22Rv1 (cell line): Measurements from ENCODE around the gene TARBP2.

Source experiments
- H3K27ac ChIP-seq: fragments of 450-650 bp; 2 replicates; pipeline ENCODE4 v1.5.1; 2017
- ZFX ChIP-seq: fragments of 450-650 bp; IDR thresholded peaks from 2 replicates; pipeline ENCODE4 v1.6.1; 2017; ENCODE audit warnings: antibody characterized with exemption, borderline replicate concordance
- TF ChIP-seq, protein P1 (sequence below): fragments of 450-650 bp; IDR thresholded peaks from 2 replicates; pipeline ENCODE4 v1.5.1; 2017; ENCODE audit warnings: mild to moderate bottlenecking

TARBP2 gene

DNA sequence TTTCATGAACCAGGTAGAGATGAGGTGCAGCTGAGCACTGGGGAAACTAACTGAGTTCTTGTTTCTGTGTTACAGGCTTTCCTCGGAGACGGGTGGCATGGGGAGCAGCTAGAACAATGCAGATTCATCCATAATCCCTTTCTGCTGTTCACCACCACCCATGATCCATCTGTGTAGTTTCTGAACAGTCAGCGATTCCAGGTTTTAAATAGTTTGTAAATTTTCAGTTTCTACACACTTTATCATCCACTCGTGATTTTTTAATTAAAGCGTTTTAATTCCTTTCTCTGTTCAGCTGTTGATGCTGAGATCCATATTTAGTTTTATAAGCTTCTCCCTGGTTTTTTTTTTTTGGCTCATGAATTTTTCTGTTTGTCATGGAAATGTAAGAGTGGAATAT is 21.8 kb upstream of the TARBP2 start:
- peak overlapping the region; percentile 30; the same call in 1 of the 2 replicates for H3K27ac ChIP-seq
- no peak for TF ChIP-seq ZFX
- TF ChIP-seq, protein P1, sequence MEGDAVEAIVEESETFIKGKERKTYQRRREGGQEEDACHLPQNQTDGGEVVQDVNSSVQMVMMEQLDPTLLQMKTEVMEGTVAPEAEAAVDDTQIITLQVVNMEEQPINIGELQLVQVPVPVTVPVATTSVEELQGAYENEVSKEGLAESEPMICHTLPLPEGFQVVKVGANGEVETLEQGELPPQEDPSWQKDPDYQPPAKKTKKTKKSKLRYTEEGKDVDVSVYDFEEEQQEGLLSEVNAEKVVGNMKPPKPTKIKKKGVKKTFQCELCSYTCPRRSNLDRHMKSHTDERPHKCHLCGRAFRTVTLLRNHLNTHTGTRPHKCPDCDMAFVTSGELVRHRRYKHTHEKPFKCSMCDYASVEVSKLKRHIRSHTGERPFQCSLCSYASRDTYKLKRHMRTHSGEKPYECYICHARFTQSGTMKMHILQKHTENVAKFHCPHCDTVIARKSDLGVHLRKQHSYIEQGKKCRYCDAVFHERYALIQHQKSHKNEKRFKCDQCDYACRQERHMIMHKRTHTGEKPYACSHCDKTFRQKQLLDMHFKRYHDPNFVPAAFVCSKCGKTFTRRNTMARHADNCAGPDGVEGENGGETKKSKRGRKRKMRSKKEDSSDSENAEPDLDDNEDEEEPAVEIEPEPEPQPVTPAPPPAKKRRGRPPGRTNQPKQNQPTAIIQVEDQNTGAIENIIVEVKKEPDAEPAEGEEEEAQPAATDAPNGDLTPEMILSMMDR, result no peak

DNA sequence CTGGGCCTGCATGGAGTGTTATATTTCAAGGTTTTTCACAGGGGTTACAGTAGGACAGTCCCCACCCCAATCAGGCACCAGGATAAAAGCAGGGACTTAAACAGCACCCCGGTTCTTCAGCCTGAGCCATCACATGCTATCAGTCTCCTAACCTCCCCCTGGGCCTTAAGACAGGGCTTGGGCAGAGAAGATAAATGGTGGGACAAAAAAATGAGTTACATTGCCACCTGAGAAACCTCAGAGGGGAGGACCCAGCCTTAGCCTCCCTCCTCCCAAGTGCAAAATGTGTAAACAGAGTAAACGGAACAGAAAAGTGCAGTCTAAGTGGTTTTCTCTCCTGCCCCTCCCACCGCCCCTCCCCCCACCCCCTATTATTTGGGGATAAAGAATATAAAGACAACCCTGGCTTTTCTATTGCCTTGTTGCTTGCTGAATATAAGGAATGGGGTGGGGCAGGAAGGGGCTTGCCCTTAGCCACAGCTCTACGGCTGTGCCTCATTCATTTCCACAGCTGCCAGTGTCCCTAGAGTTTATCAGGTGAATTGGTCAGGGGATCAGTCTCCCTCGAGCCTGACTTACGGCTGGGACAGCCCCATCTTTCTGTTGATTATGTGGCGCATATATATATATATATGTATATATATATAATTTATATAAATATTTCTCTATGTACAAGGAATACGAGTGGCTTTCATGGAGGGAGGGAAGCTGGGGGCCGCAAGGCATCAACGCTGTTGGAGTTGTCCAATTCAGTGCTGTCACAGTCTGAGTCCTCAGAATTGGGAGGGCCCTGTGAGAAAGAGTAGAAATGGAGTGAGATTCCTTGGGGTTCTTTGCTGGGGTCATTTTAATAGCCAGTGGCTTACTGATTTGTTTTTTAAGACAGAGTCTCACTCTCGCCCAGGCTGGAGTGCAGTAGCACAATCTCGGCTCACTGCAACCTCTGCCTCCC is 20.3 kb upstream of the TARBP2 start:
- TF ChIP-seq, protein P1, result no peak
- TF ChIP-seq ZFX, result no peak
- peak overlapping the region; percentile 45; the same call in 1 of the 2 replicates for H3K27ac ChIP-seq

DNA sequence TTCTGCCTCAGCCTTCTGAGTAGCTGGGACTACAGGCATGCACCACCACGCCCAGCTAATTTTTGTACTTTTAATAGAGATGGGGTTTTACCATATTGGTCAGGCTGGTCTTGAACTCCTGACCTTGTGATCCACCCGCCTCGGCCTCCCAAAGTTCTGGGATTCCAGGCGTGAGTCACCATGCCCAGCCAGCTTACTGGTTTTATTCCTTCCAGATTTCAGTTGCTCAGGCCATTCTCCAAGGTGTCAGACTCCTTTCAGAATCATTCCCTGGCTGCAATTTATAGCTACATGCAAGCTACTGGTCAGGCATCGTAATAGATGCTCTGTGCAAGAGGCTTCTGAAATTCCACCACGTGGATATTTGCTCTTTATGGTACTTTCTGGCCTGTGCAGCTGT is 19.6 kb upstream of the TARBP2 start:
- H3K27ac ChIP-seq, result peak overlapping the region; percentile 45; the same call in 1 of the 2 replicates

DNA sequence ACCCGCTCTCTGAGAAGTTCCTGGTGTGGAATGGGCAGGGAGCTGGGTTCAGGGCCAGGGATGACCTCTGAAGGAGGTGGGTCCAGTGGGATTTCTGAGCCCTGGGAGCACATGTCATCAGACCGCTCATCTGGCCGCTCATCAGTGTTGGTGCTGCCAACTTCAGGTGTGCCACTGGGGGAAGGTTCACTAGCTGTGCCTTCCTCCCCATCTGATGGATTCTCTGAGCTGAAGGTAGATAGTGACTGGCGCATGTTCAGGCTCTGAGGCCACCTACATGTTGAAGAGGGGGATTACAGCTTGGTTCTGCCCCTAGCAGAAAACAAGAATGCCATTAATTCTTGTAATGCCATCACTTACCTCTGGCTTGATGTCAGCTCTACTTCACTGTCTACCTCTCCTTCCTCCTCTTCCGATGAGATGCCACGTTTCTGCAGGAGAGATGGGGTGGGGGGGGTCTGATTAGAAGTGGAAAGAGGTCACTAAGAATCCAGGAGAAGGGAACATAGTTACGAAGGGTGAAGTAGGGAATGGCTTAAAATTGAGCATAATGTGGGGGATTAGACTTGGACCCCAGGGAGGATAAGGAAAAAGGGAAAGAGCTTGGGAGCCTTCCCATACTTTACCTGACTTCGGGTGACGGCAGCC is 19.0 kb upstream of the TARBP2 start:
- TF ChIP-seq ZFX, result no peak
- TF ChIP-seq, protein P1, result peak; percentile 25
- peak overlapping the region; percentile 45 for H3K27ac ChIP-seq

DNA sequence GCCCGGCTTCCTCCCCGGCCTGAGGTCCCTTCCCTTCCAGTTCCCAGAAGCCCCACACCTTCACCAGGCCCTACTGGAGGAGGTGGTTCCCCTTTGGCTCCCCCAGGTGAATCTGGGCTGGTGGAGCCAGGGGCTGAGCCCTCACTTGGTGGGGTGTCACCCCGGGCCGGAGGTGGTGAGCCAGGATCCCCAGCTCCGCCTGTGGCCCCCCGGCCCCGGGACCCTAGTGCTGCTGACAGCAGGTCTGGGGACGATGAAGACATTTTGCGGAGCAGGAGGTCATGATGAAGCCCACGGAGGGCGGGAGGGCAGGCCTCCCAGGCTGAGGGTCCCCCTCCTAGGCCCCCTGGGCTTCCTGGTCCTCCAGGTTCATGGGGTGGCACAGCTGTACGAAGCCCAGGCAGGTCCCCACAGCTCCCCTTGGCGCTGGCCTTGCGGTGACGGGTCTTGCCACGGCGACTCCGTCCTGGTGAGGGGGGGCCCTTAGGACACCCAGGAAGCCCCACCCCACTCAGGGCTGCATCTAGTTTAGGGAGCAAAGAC is 18.4 kb upstream of the TARBP2 start:
- peak overlapping the region; percentile 45 for H3K27ac ChIP-seq
- TF ChIP-seq, protein P1, result no peak
- TF ChIP-seq ZFX, result no peak

DNA sequence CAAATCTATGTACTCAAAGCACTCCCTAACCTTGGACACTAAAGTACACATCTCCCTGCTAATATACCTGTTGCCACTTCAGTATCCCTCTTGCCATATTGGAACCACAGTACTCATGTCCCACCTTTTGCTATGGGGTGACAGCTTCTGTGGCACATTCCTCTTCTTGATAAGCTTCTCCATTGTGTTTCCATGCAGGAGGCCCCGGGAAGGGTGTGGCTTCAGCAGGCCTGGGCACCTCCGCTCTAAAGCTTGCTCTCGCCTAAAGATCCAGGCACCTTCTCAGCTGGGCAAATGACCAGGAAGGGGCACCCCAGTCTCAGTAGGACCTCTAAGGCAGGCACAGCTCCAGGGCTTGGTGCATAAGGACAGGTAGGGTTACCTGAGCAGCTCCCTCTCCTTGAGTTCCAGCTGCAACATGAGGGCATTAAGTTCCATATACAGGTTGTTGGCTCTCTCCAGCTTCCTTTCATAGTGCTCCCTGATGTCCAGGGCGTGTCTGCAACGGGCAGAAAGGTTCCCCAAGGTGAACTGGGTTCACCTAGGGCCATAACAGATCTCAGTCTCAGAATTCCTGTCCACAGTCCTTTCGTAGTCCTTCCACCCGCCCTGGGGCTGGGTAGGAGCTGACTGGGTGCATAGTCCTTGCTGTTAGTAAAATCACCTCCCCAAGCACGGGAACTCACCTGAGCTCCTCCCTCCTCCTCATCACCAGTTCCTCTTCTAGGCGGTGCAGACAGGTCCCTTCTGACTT is 17.7 kb upstream of the TARBP2 start:
- H3K27ac ChIP-seq, result peak overlapping the region; percentile 45

DNA sequence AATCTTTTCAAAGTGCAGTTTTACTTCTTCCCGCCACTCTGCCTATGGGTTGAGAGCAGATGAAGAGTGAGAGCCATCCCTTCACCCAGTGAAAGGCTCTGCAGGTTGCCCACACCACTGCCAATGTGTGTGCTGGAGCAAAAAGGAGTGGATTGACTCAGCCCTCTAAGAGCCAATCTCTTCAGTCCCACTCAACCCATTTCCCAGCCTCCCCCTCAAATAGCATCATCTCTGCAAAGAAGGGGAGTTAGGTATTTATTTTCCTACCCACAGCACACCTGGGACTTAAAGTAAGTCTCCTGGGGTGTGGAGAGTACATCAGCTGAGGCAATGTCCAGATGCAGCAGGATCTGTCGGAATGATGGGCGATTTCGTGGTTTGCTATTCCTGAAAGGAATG is 17.1 kb upstream of the TARBP2 start:
- TF ChIP-seq, protein P1, result no peak
- no peak for TF ChIP-seq ZFX
- H3K27ac ChIP-seq, result peak overlapping the region; percentile 45

More for the DNA sequence above, 17.7 kb upstream of the TARBP2 start:
- TF ChIP-seq, protein P1, result no peak
- TF ChIP-seq ZFX, result no peak
